Measurements from ENCODE around the gene DOK7. TPM values are rescaled to one million over a fixed set of nuclear protein-coding genes. Genes with fewer than 3 reads are reported as not detected.

DOK7 gene
- total RNA-seq, 2 experiments from 2014 or later: not detected

DNA sequence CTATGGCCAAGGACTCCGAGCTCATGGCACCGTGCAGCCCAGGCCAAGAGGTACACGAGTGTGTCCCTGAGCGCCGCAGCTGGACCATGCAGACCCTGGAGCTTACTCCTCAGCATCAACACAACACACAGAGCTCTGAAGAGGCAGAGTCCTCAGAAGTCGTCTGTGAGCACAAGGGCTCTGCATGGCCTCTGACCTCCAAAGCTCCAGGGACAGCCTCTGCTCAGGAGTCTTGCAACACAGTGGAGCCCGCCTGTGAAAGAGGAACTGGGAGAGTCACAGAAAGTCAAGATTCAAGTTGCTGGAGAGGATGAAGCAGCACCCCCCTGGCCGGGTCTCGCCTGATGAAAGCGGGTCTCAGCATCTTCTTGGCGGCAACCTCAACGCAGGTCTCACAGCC is 66.3 kb downstream of the DOK7 start:
- DNase-seq (no peak), ATAC-seq (no peak)
- Mint-ChIP-seq H3K4me1 (ENCODE audit: low read depth) (peaks cover 30% of the 10 kb centered on the region), H3K9me3 (no peaks in the 10 kb centered on the region), H3K36me3 (ENCODE audit: low read depth) (peaks cover 10% of the 10 kb centered on the region), H3K4me3 (no peak overlapping the region), H3K27me3 (no peaks in the 10 kb centered on the region), H3K27ac (no peak overlapping the region)
- TF ChIP-seq CTCF (IDR thresholded peaks at IDR 0.05): no peak
- ChIA-PET POLR2A (no interaction called here), CTCF (interaction anchor here (0.6 kb wide), 1 partner anchor 15 kb away, joined by 3 read pairs; no protein-coding TSS in a partner anchor)
- intact Hi-C loops (cut with micrococcal nuclease): no loop called here

DNA sequence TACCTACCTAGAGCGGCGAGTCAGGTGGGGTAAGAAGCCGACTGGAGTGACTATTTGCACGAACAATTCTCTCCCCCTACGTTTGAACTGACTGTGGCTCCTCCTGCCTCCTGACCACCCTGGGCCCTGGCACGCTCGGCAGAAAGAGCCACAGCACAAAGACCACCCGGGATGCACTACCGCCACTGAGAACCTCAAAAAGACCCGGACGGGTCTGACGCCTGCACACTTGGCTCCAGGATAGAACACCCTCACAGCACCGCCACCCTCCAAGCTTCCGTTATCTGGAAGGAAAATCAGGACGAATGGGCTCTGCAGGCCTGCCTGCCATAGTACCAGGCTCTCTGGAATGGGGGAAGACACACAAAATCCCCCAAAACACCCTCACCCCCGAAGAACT is 66.9 kb downstream of the DOK7 start:
- Mint-ChIP-seq H3K27me3 (no peaks in the 10 kb centered on the region), H3K4me3 (peak overlapping the region; percentile 100), H3K36me3 (ENCODE audit: low read depth) (peaks cover 7% of the 10 kb centered on the region), H3K27ac (no peak overlapping the region), H3K9me3 (no peaks in the 10 kb centered on the region), H3K4me1 (ENCODE audit: low read depth) (peaks cover 30% of the 10 kb centered on the region)
- TF ChIP-seq CTCF (IDR thresholded peaks at IDR 0.05): no peak
- intact Hi-C loops (cut with micrococcal nuclease): no loop called here
- ChIA-PET CTCF (no interaction called here), POLR2A (interaction anchor here (0.9 kb wide), 1 partner anchor 256 kb away, joined by 3 read pairs; no protein-coding TSS in a partner anchor)
- DNase-seq (no peak), ATAC-seq (no peak)

GRCh38 chr4:3530663-3531254 is 67.7 kb downstream of the DOK7 start:
- DNase-seq (no peak), ATAC-seq (no peak)
- ChIA-PET POLR2A (interaction anchor here (0.9 kb wide), 1 partner anchor 255 kb away, joined by 3 read pairs; no protein-coding TSS in a partner anchor), CTCF (interaction anchor here (1.1 kb wide), 1 partner anchor 412 kb away, joined by 3 read pairs; no protein-coding TSS in a partner anchor)
- Mint-ChIP-seq H3K36me3 (ENCODE audit: low read depth) (peaks cover 7% of the 10 kb centered on the region), H3K9me3 (no peaks in the 10 kb centered on the region), H3K27ac (no peak overlapping the region), H3K4me3 (peak overlapping the region; percentile 100), H3K4me1 (ENCODE audit: low read depth) (peaks cover 30% of the 10 kb centered on the region), H3K27me3 (no peaks in the 10 kb centered on the region)
- intact Hi-C loops (cut with micrococcal nuclease): no loop called here
- TF ChIP-seq CTCF (IDR thresholded peaks at IDR 0.05): no peak

GRCh38 chr4:3531318-3531878 is 68.3 kb downstream of the DOK7 start:
- CTCF ChIA-PET: interaction anchor here (1.1 kb wide), 1 partner anchor 411 kb away, joined by 3 read pairs; no protein-coding TSS in a partner anchor
- peaks cover 30% of the 10 kb centered on the region for H3K4me1 Mint-ChIP-seq (ENCODE audit: low read depth)
- H3K27me3 Mint-ChIP-seq: no peaks in the 10 kb centered on the region
- peak overlapping the region; percentile 41 for H3K27ac Mint-ChIP-seq
- H3K4me3 Mint-ChIP-seq: peak overlapping the region; percentile 100
- H3K9me3 Mint-ChIP-seq: no peaks in the 10 kb centered on the region
- DNase-seq: no peak
- no peak for TF ChIP-seq CTCF (IDR thresholded peaks at IDR 0.05)
- POLR2A ChIA-PET: no interaction called here
- intact Hi-C loops (cut with micrococcal nuclease): no loop called here
- no peak for ATAC-seq
- peaks cover 7% of the 10 kb centered on the region for H3K36me3 Mint-ChIP-seq (ENCODE audit: low read depth)
